Loucy (cell line): ENCODE data around the gene MYOZ3.

Experiments used
- H2AFZ ChIP-seq: fragments of 200-600 bp; sonication (generic); 2 replicates; pipeline ENCODE4 v1.6.0; 2016; ENCODE audit warnings: antibody characterized with exemption, mild to moderate bottlenecking, low read length, moderate library complexity
- H3F3A ChIP-seq: fragments of 200-600 bp; 2 replicates; pipeline ENCODE4 v1.6.0; 2016; ENCODE audit warnings: antibody characterized with exemption, low read depth, mild to moderate bottlenecking
- H3K27me3 ChIP-seq: fragments of 200-600 bp; sonication (generic); 2 replicates; pipeline ENCODE4 v1.6.1; 2014; ENCODE audit warnings: low read length, mild to moderate bottlenecking; ENCODE audit not compliant: insufficient read depth, poor library complexity, severe bottlenecking
- H3K36me3 ChIP-seq: fragments of 200-600 bp; sonication (generic); 2 replicates; pipeline ENCODE4 v1.6.1; 2016; ENCODE audit warnings: low read length; ENCODE audit not compliant: insufficient read depth
- H3K4me1 ChIP-seq: fragments of 200-600 bp; sonication (generic); 2 replicates; pipeline ENCODE4 v1.5.1; 2014; ENCODE audit warnings: low read length, mild to moderate bottlenecking; ENCODE audit not compliant: insufficient read depth, poor library complexity, severe bottlenecking
- H3K4me2 ChIP-seq: fragments of 200-600 bp; sonication (generic); 2 replicates; pipeline ENCODE4 v1.6.0; 2014; ENCODE audit warnings: antibody characterized with exemption, low read length, low read depth, mild to moderate bottlenecking; ENCODE audit not compliant: poor library complexity, severe bottlenecking
- H3K4me3 ChIP-seq: fragments of 200-600 bp; sonication (generic); 2 replicates; pipeline ENCODE4 v1.5.1; 2014; ENCODE audit warnings: low read length, mild to moderate bottlenecking, mixed read lengths; ENCODE audit not compliant: poor library complexity, severe bottlenecking
- H3K79me2 ChIP-seq: fragments of 200-600 bp; sonication (generic); 2 replicates; pipeline ENCODE4 v1.6.1; 2014; ENCODE audit warnings: low read length; ENCODE audit not compliant: insufficient read depth
- H3K9ac ChIP-seq: fragments of 200-600 bp; sonication (generic); 2 replicates; pipeline ENCODE4 v1.6.0; 2014; ENCODE audit warnings: mild to moderate bottlenecking, low read depth, low read length, moderate library complexity; ENCODE audit not compliant: poor library complexity, severe bottlenecking
- H3K9me2 ChIP-seq: fragments of 200-600 bp; sonication (generic); replicated peaks from 2 replicates; pipeline ENCODE4 v1.6.1; 2016; ENCODE audit warnings: low read depth, low read length, mixed read lengths
- H3K9me3 ChIP-seq: fragments of 200-600 bp; sonication (generic); 2 replicates; pipeline ENCODE4 v1.6.1; 2014; ENCODE audit warnings: mild to moderate bottlenecking, antibody characterized with exemption, low read length, low read depth; ENCODE audit not compliant: insufficient read depth
- H4K20me1 ChIP-seq: fragments of 200-600 bp; sonication (generic); 2 replicates; pipeline ENCODE4 v1.6.0; 2014; ENCODE audit warnings: antibody characterized with exemption, low read length, mild to moderate bottlenecking; ENCODE audit not compliant: insufficient read depth, poor library complexity, severe bottlenecking
- CTCF ChIP-seq: fragments of 200-600 bp; sonication (generic); conservative IDR thresholded peaks from 2 replicates; pipeline ENCODE4 v1.5.1; 2014; ENCODE audit warnings: mild to moderate bottlenecking, antibody characterized with exemption, low read length
- EZH2phosphoT487 ChIP-seq: fragments of 200-600 bp; IDR thresholded peaks from 2 replicates; pipeline ENCODE4 v1.6.1; 2018; ENCODE audit warnings: antibody characterized with exemption, mild to moderate bottlenecking, moderate library complexity, borderline replicate concordance

The MYOZ3 gene

GRCh38 chr5:150624334-150625163 lies 36.5 kb upstream of the MYOZ3 start:
- Histone ChIP-seq H4K20me1 (no peaks in the 10 kb centered on the region), H3K4me1 (no peaks in the 10 kb centered on the region), H3K27me3 (no peaks in the 10 kb centered on the region), H3K9ac (no peak overlapping the region), H3K4me2 (peak overlapping the region; percentile 39), H3K36me3 (no peaks in the 10 kb centered on the region), H3F3A (no peaks in the 10 kb centered on the region), H3K4me3 (no peak overlapping the region), H2AFZ (peak overlapping the region; percentile 50; the same call in 1 of the 2 replicates), H3K9me3 (no peaks in the 10 kb centered on the region), H3K9me2 (no peaks in the 10 kb centered on the region), H3K79me2 (no peaks in the 10 kb centered on the region)
- no peak for TF ChIP-seq CTCF
- TF ChIP-seq EZH2phosphoT487 = no peak

GRCh38 chr5:150625164-150625535 lies 35.9 kb upstream of the MYOZ3 start:
- Histone ChIP-seq H3K4me1 (no peaks in the 10 kb centered on the region), H3K9me2 (no peaks in the 10 kb centered on the region), H2AFZ (no peak overlapping the region), H3K9ac (no peak overlapping the region), H3F3A (no peaks in the 10 kb centered on the region), H3K36me3 (no peaks in the 10 kb centered on the region), H4K20me1 (no peaks in the 10 kb centered on the region), H3K27me3 (no peaks in the 10 kb centered on the region), H3K4me3 (no peak overlapping the region), H3K79me2 (no peaks in the 10 kb centered on the region), H3K9me3 (no peaks in the 10 kb centered on the region), H3K4me2 (peak overlapping the region; percentile 39)
- no peak for TF ChIP-seq EZH2phosphoT487
- TF ChIP-seq CTCF = no peak

GRCh38 chr5:150625831-150626746 lies 35.0 kb upstream of the MYOZ3 start:
- H3K36me3 ChIP-seq = no peaks in the 10 kb centered on the region
- no peaks in the 10 kb centered on the region for H3K27me3 ChIP-seq
- no peaks in the 10 kb centered on the region for H4K20me1 ChIP-seq
- no peak overlapping the region for H3K4me3 ChIP-seq
- H2AFZ ChIP-seq = no peak overlapping the region
- no peak overlapping the region for H3K4me2 ChIP-seq
- H3K9me3 ChIP-seq = no peaks in the 10 kb centered on the region
- TF ChIP-seq CTCF (no peak), EZH2phosphoT487 (no peak)
- no peaks in the 10 kb centered on the region for H3K4me1 ChIP-seq
- no peak overlapping the region for H3K9ac ChIP-seq
- no peaks in the 10 kb centered on the region for H3F3A ChIP-seq
- no peaks in the 10 kb centered on the region for H3K79me2 ChIP-seq
- no peaks in the 10 kb centered on the region for H3K9me2 ChIP-seq
